Stimulated activated CD8-positive, alpha-beta memory T cell treated with anti-CD3 and anti-CD28 coated beads, Interleukin-7, amount 100 ng/mL, for 1 hour (primary cell): ENCODE results near the gene DCLK3.

Source experiments
- DNase-seq, 2 donors: peaks; one replicate each; pipeline ENCODE4 v3.0.0-alpha.2; 2020; ENCODE audit warnings: low read depth in 2 of 2

DCLK3 gene

GRCh38 chr3:36707623-36708409 is 56.5 kb downstream of the DCLK3 start:
- no peak for DNase-seq

- DNase-seq, result no peak
Measured at GRCh38 chr3:36705015-36705414, 59.3 kb downstream of the DCLK3 start.

- no peak for DNase-seq
Measured at GRCh38 chr3:36704280-36704679, 60.1 kb downstream of the DCLK3 start.

- no peak for DNase-seq
Measured at GRCh38 chr3:36701249-36701572, 63.1 kb downstream of the DCLK3 start.

- DNase-seq, result no peak
Measured at GRCh38 chr3:36700537-36701248, 63.7 kb downstream of the DCLK3 start.

GRCh38 chr3:36698314-36698713 is 66.0 kb downstream of the DCLK3 start:
- no peak for DNase-seq

GRCh38 chr3:36697229-36698001 is 66.9 kb downstream of the DCLK3 start:
- DNase-seq, result no peak

- DNase-seq, result no peak
Measured at GRCh38 chr3:36696799-36697198, 67.6 kb downstream of the DCLK3 start.

GRCh38 chr3:36695769-36696137 is 68.6 kb downstream of the DCLK3 start:
- DNase-seq, result no peak

- DNase-seq, result no peak
Measured at GRCh38 chr3:36695113-36695768, 69.1 kb downstream of the DCLK3 start.

GRCh38 chr3:36693670-36694069 is 70.7 kb downstream of the DCLK3 start:
- no peak for DNase-seq

GRCh38 chr3:36689560-36689959 is 74.8 kb downstream of the DCLK3 start:
- DNase-seq, result no peak

GRCh38 chr3:36688815-36689214 is 75.5 kb downstream of the DCLK3 start:
- no peak for DNase-seq

GRCh38 chr3:36686516-36686915 is 77.8 kb downstream of the DCLK3 start:
- no peak for DNase-seq

- DNase-seq, result no peak
Measured at GRCh38 chr3:36681867-36682266, 82.5 kb downstream of the DCLK3 start.

GRCh38 chr3:36680952-36681351 is 83.4 kb downstream of the DCLK3 start:
- DNase-seq, result no peak

GRCh38 chr3:36679384-36680200 is 84.8 kb downstream of the DCLK3 start:
- no peak for DNase-seq

- DNase-seq, result no peak
Measured at GRCh38 chr3:36678216-36679013, 85.9 kb downstream of the DCLK3 start.

GRCh38 chr3:36677331-36678007 is 86.9 kb downstream of the DCLK3 start:
- DNase-seq, result no peak

GRCh38 chr3:36674816-36675215 is 89.5 kb downstream of the DCLK3 start:
- no peak for DNase-seq
